Activated T-cell treated with anti-CD3 and anti-CD28 coated beads, Interleukin-2, amount 50 U/mL, for 24 hours (primary cell): Measurements from ENCODE around the gene ZNF423.

Source experiments
- DNase-seq: peaks from one replicate; pipeline ENCODE4 v3.0.0-alpha.2; 2020
- H3K27ac Mint-ChIP-seq: 2 replicates; pipeline ENCODE4 v1.8.0; 2020; ENCODE audit warnings: mild to moderate bottlenecking, mixed read lengths
- H3K27me3 Mint-ChIP-seq: 2 replicates; pipeline ENCODE4 v1.8.0; 2020; ENCODE audit warnings: mixed read lengths
- H3K36me3 Mint-ChIP-seq: 2 replicates; pipeline ENCODE4 v1.8.0; 2020; ENCODE audit warnings: low read depth, mixed read lengths
- H3K4me1 Mint-ChIP-seq: 2 replicates; pipeline ENCODE4 v1.8.0; 2020; ENCODE audit warnings: low read depth, mixed read lengths
- H3K4me3 Mint-ChIP-seq: 2 replicates; pipeline ENCODE4 v1.8.0; 2020; ENCODE audit warnings: mild to moderate bottlenecking, moderate library complexity, mixed read lengths
- H3K9me3 Mint-ChIP-seq: 2 replicates; pipeline ENCODE4 v1.8.0; 2020; ENCODE audit warnings: mixed read lengths

ZNF423 gene

DNA sequence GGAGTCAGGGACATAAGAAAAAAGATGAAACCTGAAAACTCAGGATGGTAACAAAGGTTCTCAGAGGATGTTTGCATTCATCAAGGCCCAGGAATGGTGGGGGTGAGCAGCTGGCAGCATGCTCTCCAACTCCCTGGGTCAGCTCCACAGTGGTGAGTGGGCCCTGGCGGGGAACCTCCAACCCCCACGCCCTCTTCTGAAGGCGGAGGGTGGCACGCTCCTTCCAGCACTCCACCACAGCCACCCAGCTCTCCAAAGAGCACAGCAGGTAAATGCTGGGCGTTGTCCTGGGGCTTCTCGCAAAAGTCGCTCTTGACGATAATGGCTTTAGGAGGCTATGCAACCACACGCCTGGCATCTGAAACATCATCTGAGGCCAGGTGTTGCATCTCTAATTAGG lies 308.5 kb downstream of the ZNF423 start:
- H3K27me3 Mint-ChIP-seq = peaks cover 2% of the 10 kb centered on the region
- no peak overlapping the region for H3K4me3 Mint-ChIP-seq
- no peak for DNase-seq
- no peaks in the 10 kb centered on the region for H3K36me3 Mint-ChIP-seq
- no peaks in the 10 kb centered on the region for H3K4me1 Mint-ChIP-seq
- no peaks in the 10 kb centered on the region for H3K9me3 Mint-ChIP-seq
- no peak overlapping the region for H3K27ac Mint-ChIP-seq

- no peaks in the 10 kb centered on the region for H3K4me1 Mint-ChIP-seq
- H3K27me3 Mint-ChIP-seq = peaks cover 2% of the 10 kb centered on the region
- no peak overlapping the region for H3K4me3 Mint-ChIP-seq
- H3K27ac Mint-ChIP-seq = no peak overlapping the region
- H3K9me3 Mint-ChIP-seq = no peaks in the 10 kb centered on the region
- no peak for DNase-seq
- H3K36me3 Mint-ChIP-seq = no peaks in the 10 kb centered on the region
Observed at GRCh38 chr16:49546735-49547134, 309.2 kb downstream of the ZNF423 start.

DNA sequence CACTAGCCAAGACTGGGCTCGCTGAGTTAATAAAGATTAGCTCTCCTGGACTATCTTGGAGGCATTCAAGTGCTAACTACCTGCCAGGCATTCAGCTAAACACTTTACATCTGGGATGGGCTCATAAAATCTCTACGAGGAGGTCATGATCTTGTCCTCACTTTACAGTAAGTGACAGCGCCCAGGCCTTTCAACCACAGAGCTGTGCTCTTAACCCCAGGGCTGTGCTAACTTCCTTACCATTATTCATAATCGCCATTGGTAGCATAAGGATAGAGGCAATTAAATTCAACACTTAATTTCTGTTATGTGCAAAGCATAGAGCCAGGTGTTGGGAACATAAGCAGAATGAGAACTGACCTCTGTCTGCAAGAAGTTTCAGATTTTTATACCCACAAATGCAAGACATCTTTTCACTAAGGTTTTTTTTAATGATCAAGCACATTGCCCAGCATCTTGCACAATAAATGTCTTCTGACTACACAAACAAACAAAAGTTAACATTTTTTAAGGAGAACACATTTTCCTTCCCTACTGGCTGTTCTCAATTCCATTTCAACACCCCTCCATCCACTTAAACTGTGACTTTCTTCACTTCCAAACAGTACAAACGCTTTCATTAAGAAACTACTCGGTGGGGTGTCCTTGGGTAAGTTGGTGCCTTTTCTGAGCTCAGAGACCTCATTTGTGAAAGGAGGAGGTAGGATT lies 310.0 kb downstream of the ZNF423 start:
- Mint-ChIP-seq H3K9me3 (no peaks in the 10 kb centered on the region), H3K4me3 (no peak overlapping the region), H3K36me3 (no peaks in the 10 kb centered on the region), H3K27me3 (peaks cover 2% of the 10 kb centered on the region), H3K27ac (no peak overlapping the region), H3K4me1 (no peaks in the 10 kb centered on the region)
- DNase-seq = no peak

DNA sequence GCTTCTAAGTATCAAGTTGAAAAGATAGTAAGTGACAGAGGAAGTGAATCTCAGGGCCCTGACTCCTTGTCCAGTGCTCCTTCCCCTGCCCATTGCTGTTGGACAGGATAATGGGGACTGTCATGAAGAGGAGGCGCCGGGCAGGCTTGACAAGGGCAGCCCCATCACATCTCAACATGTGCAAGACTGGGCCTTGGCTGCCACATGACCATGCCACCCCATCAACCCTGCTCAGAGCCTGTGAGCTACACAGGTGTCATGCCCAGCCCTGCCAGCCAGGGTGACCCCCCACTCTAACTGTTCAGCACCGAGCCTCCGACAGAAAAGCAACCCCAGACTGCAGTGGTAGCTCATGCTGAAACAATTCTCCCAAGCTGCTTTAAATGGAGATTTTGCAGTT lies 310.7 kb downstream of the ZNF423 start:
- H3K27me3 Mint-ChIP-seq = peaks cover 2% of the 10 kb centered on the region
- no peak for DNase-seq

GRCh38 chr16:49544828-49545227 lies 311.1 kb downstream of the ZNF423 start:
- Mint-ChIP-seq H3K27ac (no peak overlapping the region), H3K4me1 (no peaks in the 10 kb centered on the region), H3K36me3 (no peaks in the 10 kb centered on the region), H3K27me3 (peaks cover 2% of the 10 kb centered on the region), H3K9me3 (no peaks in the 10 kb centered on the region), H3K4me3 (no peak overlapping the region)
- DNase-seq = no peak

More for the DNA sequence above, 310.7 kb downstream of the ZNF423 start:
- Mint-ChIP-seq H3K9me3 (no peaks in the 10 kb centered on the region), H3K4me1 (no peaks in the 10 kb centered on the region), H3K36me3 (no peaks in the 10 kb centered on the region), H3K27ac (no peak overlapping the region), H3K4me3 (no peak overlapping the region)

DNA sequence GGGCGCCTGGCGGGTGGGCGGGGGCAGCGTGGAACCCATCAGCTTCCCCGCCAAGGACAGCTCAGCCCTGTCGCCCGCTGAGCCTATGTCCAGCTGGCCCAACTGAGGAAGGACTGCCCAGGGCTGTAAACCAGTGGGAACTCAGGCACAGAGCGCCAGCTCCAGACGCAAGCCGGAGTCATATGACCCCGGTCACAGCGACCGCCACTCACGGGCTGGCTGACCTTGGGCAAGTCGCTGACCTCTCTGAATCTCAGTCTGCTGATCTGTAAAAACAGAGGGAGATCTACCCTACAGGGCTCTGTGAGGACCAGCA lies 312.3 kb downstream of the ZNF423 start:
- Mint-ChIP-seq H3K4me3 (no peak overlapping the region), H3K36me3 (no peaks in the 10 kb centered on the region), H3K27me3 (peaks cover under 1% of the 10 kb centered on the region), H3K4me1 (no peaks in the 10 kb centered on the region), H3K9me3 (no peaks in the 10 kb centered on the region), H3K27ac (no peak overlapping the region)
- DNase-seq = no peak

GRCh38 chr16:49542946-49543630 lies 312.8 kb downstream of the ZNF423 start:
- Mint-ChIP-seq H3K9me3 (no peaks in the 10 kb centered on the region), H3K36me3 (no peaks in the 10 kb centered on the region), H3K27me3 (no peaks in the 10 kb centered on the region), H3K27ac (no peak overlapping the region), H3K4me3 (no peak overlapping the region), H3K4me1 (no peaks in the 10 kb centered on the region)
- no peak for DNase-seq

DNA sequence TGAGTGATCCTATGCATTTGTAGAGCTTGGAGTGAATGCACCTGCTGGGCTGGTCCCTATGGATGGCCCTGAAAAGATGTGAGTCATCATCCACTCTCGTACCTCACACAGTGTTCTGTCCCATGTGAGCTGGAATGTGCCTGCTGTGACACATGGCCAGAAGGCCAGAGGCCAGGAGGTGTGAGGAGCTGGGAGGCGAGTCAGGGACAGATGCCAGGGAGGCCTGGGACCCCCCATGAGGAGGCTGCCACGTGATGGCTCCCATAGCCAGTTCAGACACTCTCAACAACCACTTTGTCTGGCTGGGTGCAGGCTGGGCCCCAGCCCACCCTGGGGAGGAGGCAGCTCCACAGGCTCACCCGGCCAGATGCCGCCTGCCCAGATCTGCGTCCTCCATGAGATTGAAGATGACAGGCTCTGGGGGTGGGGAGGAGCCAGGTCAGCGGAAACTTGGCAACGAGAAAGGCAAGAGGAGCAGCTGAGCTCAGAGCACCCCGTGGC lies 313.5 kb downstream of the ZNF423 start:
- Mint-ChIP-seq H3K9me3 (no peaks in the 10 kb centered on the region), H3K4me3 (no peak overlapping the region), H3K27ac (no peak overlapping the region), H3K36me3 (no peaks in the 10 kb centered on the region), H3K27me3 (no peaks in the 10 kb centered on the region), H3K4me1 (no peaks in the 10 kb centered on the region)
- no peak for DNase-seq

DNA sequence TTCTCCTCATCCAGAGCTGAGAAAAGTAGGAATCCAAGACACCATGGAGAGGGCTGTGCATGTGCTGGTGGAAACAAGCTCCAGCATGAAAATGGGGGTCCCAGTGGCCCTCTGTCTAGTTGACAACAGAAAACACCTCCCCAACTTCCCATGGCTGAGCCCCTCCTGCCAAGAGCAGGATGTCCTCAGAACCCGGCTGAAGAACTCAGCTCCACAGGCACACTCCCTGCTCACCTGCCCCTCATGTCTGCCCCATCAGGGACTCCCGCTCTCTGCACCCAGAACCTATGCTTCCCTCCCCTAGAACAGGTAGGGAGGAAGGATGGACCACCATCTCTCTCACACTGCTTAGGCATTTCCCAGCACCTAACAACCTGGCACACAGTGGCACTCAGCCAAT lies 315.1 kb downstream of the ZNF423 start:
- DNase-seq = no peak
- H3K27ac Mint-ChIP-seq = no peak overlapping the region

GRCh38 chr16:49539758-49540157 lies 316.2 kb downstream of the ZNF423 start:
- Mint-ChIP-seq H3K4me3 (no peak overlapping the region), H3K27me3 (no peaks in the 10 kb centered on the region), H3K36me3 (no peaks in the 10 kb centered on the region), H3K4me1 (no peaks in the 10 kb centered on the region), H3K9me3 (no peaks in the 10 kb centered on the region), H3K27ac (no peak overlapping the region)
- DNase-seq = no peak

More for the DNA sequence above, 315.1 kb downstream of the ZNF423 start:
- no peak overlapping the region for H3K4me3 Mint-ChIP-seq
- no peaks in the 10 kb centered on the region for H3K27me3 Mint-ChIP-seq
- no peaks in the 10 kb centered on the region for H3K9me3 Mint-ChIP-seq
- H3K4me1 Mint-ChIP-seq = no peaks in the 10 kb centered on the region
- no peaks in the 10 kb centered on the region for H3K36me3 Mint-ChIP-seq

DNA sequence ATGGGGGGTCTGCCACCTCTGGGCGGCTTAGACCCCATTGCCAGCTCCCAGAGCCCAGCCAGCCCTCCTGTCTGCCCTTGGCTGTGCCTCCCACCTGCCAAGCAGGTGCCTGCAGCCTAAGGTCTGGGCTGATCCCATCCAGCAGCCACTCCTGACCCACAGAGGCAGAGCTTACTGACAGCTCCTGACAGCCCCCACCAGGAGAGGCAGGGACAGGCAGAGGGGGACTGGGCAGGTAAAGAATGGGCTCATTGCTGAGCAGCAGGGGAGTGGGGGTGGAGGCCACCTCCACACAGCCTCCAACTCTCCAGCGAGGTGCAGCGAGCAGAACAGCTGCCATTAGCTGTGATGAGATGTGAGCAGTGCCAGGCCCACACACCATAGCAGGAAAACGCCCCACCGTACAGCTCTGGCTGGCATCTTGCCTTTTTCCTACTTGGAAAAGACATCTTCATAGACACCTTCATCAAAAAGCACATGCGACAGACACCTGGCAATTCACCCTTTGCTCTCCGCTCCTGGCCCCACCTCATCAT lies 317.9 kb downstream of the ZNF423 start:
- H3K27me3 Mint-ChIP-seq = no peaks in the 10 kb centered on the region
- no peaks in the 10 kb centered on the region for H3K4me1 Mint-ChIP-seq
- no peaks in the 10 kb centered on the region for H3K36me3 Mint-ChIP-seq
- no peak overlapping the region for H3K4me3 Mint-ChIP-seq
- no peaks in the 10 kb centered on the region for H3K9me3 Mint-ChIP-seq
- H3K27ac Mint-ChIP-seq = no peak overlapping the region
- DNase-seq = no peak

GRCh38 chr16:49534901-49535610 lies 320.9 kb downstream of the ZNF423 start:
- Mint-ChIP-seq H3K27me3 (no peaks in the 10 kb centered on the region), H3K27ac (no peak overlapping the region), H3K9me3 (no peaks in the 10 kb centered on the region), H3K4me1 (no peaks in the 10 kb centered on the region), H3K36me3 (no peaks in the 10 kb centered on the region), H3K4me3 (no peak overlapping the region)
- DNase-seq = no peak

DNA sequence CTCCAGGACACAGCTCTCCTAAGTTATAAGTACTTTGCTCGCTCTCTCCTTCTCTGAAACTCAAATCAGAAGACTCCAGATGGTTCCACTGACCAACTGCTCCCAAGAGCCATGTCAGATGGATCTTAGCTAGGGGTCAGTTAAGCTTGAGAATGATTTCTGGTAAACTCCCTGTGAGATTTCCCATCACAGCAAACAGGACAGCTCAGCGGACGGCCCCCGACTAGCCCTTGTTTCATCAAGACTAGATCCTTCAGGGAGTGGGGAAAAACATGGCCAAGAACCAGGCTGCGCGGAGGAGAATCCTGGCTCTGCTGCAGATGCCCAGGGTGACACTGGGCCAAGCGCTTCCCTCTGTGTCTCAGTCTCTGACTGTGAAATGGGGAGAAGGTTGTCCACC lies 322.5 kb downstream of the ZNF423 start:
- H3K27me3 Mint-ChIP-seq = no peaks in the 10 kb centered on the region
- no peak overlapping the region for H3K4me3 Mint-ChIP-seq
- H3K9me3 Mint-ChIP-seq = no peaks in the 10 kb centered on the region
- no peaks in the 10 kb centered on the region for H3K36me3 Mint-ChIP-seq
- no peak for DNase-seq
- no peak overlapping the region for H3K27ac Mint-ChIP-seq
- H3K4me1 Mint-ChIP-seq = no peaks in the 10 kb centered on the region

- Mint-ChIP-seq H3K36me3 (no peaks in the 10 kb centered on the region), H3K27ac (no peak overlapping the region), H3K9me3 (no peaks in the 10 kb centered on the region), H3K4me3 (no peak overlapping the region), H3K4me1 (peaks cover 5% of the 10 kb centered on the region), H3K27me3 (no peaks in the 10 kb centered on the region)
- DNase-seq = no peak
Observed at GRCh38 chr16:49532873-49533272, 323.0 kb downstream of the ZNF423 start.
